Amygdala (tissue), 56 donors: ENCODE measurements around the gene XCR1.
"Not testable (repeated sequence)": the region's sequence is repeated elsewhere in the genome, so short reads cannot be mapped to it uniquely, and the experiment has no call there.

Experiments used
- DNase-seq, 56 donors: peaks; one replicate each; lab custom pipeline; 2025; lab: John Stamatoyannopoulos, UW

The XCR1 gene

GRCh38 chr3:46027021-46027705 is at the start of gene XCR1:
Gene XCR1, minus strand, starts transcription at chr3:46027483. Its CDS starts 5,536 bp downstream, at chr3:46021947.
- no peak for DNase-seq

- no peak for DNase-seq
These were observed 49.3 kb upstream of the XCR1 start for GRCh38 chr3:46076606-46077005.

- DNase-seq, result no peak
These were observed 48.5 kb upstream of the XCR1 start for GRCh38 chr3:46075816-46076215.

- no peak for DNase-seq
These were observed 44.1 kb upstream of the XCR1 start for GRCh38 chr3:46071222-46071858.

GRCh38 chr3:46070595-46071093 is 43.4 kb upstream of the XCR1 start:
- no peak for DNase-seq

GRCh38 chr3:46068501-46068900 is 41.2 kb upstream of the XCR1 start:
- no peak for DNase-seq

- DNase-seq, result no peak
These were observed 40.1 kb upstream of the XCR1 start for GRCh38 chr3:46067401-46067800.

- DNase-seq, result no peak
These were observed 38.5 kb upstream of the XCR1 start for GRCh38 chr3:46065750-46066256.

- DNase-seq, result no peak
These were observed 38.0 kb upstream of the XCR1 start for GRCh38 chr3:46065294-46065705.

GRCh38 chr3:46062679-46063078 is 35.4 kb upstream of the XCR1 start:
- DNase-seq, result no peak

- DNase-seq, result no peak
These were observed 34.6 kb upstream of the XCR1 start for GRCh38 chr3:46061887-46062286.

GRCh38 chr3:46061108-46061720 is 33.9 kb upstream of the XCR1 start:
- no peak for DNase-seq

- no peak for DNase-seq
These were observed 33.3 kb upstream of the XCR1 start for GRCh38 chr3:46060551-46060950.

GRCh38 chr3:46059432-46059831 is 32.1 kb upstream of the XCR1 start:
- DNase-seq, result peak in 2 of 56 donors; percentile 2 to 3

- no peak for DNase-seq
These were observed 31.7 kb upstream of the XCR1 start for GRCh38 chr3:46058981-46059380.

GRCh38 chr3:46057716-46058115 is 30.4 kb upstream of the XCR1 start:
- no peak for DNase-seq

- no peak for DNase-seq
These were observed 29.4 kb upstream of the XCR1 start for GRCh38 chr3:46056686-46057085.

GRCh38 chr3:46053761-46054515 is 26.7 kb upstream of the XCR1 start:
- DNase-seq, result peak in 5 of 56 donors; percentile 1 to 9 (median 7)

GRCh38 chr3:46053265-46053664 is 26.0 kb upstream of the XCR1 start:
- not testable (repeated sequence) for DNase-seq

- no peak for DNase-seq
These were observed 25.2 kb upstream of the XCR1 start for GRCh38 chr3:46052531-46052930.

GRCh38 chr3:46049093-46049492 is 21.8 kb upstream of the XCR1 start:
- DNase-seq, result no peak
